Measurements from ENCODE around the gene USP20.

USP20 gene

DNA sequence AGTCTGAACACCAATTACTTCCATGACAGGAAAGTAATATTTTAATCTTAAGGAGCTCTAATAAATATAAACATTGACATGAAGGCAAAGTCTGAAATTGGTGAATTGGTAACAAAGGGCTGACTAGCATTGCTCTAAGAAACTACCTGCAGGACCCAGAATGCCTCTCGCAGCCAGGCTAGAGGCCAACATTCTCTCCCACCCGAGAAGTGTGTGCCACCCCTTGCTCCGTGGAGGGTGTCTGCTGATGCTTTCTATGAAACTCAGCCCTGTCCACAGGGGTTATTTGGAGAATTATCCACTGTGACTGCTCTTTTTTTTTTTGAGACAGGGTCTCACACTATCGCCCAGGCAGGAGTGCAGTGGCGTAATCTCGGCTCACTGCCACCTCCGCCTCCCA lies 81.4 kb downstream of the USP20 start:
- no peak overlapping the region for H3K4me3 ChIP-seq (ENCODE audit: low read depth, low read length)
- TF ChIP-seq, protein P1, sequence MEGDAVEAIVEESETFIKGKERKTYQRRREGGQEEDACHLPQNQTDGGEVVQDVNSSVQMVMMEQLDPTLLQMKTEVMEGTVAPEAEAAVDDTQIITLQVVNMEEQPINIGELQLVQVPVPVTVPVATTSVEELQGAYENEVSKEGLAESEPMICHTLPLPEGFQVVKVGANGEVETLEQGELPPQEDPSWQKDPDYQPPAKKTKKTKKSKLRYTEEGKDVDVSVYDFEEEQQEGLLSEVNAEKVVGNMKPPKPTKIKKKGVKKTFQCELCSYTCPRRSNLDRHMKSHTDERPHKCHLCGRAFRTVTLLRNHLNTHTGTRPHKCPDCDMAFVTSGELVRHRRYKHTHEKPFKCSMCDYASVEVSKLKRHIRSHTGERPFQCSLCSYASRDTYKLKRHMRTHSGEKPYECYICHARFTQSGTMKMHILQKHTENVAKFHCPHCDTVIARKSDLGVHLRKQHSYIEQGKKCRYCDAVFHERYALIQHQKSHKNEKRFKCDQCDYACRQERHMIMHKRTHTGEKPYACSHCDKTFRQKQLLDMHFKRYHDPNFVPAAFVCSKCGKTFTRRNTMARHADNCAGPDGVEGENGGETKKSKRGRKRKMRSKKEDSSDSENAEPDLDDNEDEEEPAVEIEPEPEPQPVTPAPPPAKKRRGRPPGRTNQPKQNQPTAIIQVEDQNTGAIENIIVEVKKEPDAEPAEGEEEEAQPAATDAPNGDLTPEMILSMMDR (IDR thresholded peaks at IDR 0.05; ENCODE audit: insufficient read depth, low read depth, low read length, missing control alignments) = no peak
- no peak for DNase-seq (ENCODE audit: low read depth)

DNA sequence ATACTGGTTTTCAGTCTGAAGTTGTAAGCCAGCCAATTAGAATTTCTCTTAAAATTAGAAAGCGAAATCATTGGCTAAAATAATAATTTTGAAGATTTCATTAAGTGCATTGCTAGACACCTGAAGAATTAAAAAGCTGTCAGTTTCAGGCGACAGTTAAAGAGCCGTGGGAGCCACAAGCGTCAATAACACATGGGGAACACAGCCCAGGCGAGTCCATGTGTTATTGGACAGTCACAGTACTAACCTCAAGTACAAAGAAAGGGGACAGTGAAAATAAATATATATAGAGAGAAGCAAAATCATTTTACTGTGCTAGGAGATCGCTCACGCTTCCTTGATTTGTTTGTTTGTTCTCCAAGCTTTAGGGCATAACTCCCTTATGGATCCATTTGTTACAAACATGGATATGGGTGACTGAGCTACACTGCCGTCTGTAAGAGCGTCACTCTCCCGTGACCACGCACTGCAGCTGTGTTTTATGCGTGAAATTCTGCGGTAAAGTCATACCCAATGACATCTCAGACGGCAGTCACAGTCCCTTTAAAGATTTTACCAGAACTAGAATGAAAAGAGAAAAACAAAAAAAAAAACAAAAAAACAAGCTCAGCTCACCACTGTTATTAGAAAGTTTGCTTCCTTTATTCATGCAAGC lies 83.2 kb downstream of the USP20 start:
- TF ChIP-seq, protein P1 (IDR thresholded peaks at IDR 0.05; ENCODE audit: insufficient read depth, low read depth, low read length, missing control alignments) = no peak
- DNase-seq (ENCODE audit: low read depth) = no peak

DNA sequence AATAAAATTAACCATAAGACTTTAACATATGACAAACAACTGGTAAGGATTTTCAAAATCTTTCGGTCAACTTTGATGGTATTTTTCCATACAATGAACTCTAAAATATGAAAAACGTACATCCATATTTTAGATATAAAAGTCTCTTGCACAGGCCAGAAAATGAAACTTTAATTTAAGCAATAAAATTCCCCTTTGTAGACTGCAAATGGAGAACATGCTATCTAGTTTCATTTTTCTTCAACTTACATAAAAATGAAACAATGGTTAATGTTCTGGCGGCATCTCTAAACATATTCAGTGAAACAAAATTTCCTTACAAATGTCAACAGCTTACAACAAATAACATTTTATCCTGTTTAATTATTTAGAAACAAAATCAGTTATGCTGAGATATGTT lies 84.0 kb downstream of the USP20 start:
- H3K4me3 ChIP-seq (ENCODE audit: low read depth, low read length) = no peak overlapping the region
- DNase-seq (ENCODE audit: low read depth) = no peak
- TF ChIP-seq, protein P1 (IDR thresholded peaks at IDR 0.05; ENCODE audit: insufficient read depth, low read depth, low read length, missing control alignments) = no peak

More for the DNA sequence above, 83.2 kb downstream of the USP20 start:
- H3K4me3 ChIP-seq (ENCODE audit: low read depth, low read length) = no peak overlapping the region

DNA sequence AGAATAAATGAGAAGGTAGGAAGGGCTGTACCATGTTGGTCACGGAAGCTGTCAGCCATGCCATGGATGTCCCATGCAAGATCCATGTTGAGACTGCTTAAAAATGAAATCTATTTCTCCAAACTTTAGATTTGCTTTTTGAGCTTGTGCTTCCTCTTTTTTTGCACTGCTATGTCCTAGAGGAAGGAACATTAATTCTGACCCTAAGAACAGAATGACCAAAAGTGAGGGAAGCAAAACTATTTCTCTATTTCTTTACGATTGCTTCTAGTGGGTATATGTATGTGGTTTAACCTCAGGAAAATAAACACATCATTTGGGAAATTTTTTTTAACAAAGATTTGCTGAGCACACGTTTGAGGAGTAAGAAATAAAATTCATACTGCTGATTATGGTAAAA lies 84.6 kb downstream of the USP20 start:
- no peak overlapping the region for H3K4me3 ChIP-seq (ENCODE audit: low read depth, low read length)
- TF ChIP-seq, protein P1 (IDR thresholded peaks at IDR 0.05; ENCODE audit: insufficient read depth, low read depth, low read length, missing control alignments) = no peak
- DNase-seq (ENCODE audit: low read depth) = no peak

DNA sequence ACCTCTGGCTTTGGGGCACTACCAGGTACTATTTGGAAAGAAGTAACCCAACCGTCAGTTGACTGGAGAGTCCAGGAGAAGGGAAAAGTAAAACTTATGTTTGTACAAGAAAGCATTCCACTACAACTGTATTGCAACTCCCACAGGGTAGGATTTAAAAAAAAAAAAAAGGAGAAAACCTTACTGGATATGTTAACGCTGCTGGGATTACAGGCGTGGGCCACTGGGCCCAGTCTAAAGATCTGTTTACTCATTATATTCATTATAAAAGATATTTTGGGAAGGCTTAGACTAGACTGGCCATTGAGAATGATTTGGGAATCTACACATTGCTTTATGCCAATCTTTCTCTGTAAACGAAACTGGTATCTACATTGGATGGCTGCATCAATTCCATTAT lies 86.6 kb downstream of the USP20 start:
- no peak overlapping the region for H3K4me3 ChIP-seq (ENCODE audit: low read depth, low read length)
- TF ChIP-seq, protein P1 (IDR thresholded peaks at IDR 0.05; ENCODE audit: insufficient read depth, low read depth, low read length, missing control alignments) = no peak
- DNase-seq (ENCODE audit: low read depth) = no peak

DNA sequence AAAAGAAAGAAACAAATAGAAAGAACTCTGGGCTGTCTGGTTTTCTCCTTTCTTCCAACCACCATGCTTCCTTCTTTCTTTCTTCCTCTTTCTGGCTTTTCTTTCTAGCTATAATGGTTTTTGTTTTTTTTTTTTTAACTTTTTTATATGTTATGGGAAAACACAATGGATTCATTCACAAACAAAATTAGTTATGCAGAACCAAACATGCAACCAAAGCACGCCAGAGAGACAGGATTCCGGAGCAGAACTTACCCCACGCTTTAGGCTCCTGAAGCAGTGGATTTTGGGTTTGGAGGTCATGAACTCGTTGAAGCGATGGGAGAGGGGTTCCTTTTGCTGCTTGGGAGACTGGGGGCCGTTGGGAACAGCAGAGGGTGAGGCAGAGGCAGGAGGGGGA lies 88.3 kb downstream of the USP20 start:
- TF ChIP-seq, protein P1 (IDR thresholded peaks at IDR 0.05; ENCODE audit: insufficient read depth, low read depth, low read length, missing control alignments) = no peak
- no peak overlapping the region for H3K4me3 ChIP-seq (ENCODE audit: low read depth, low read length)
- DNase-seq (ENCODE audit: low read depth) = no peak

Data from GM12865 (cell line).